Stimulated activated CD4-positive, alpha-beta T cell treated with anti-CD3 and anti-CD28 coated beads, Interleukin-12 subunit alpha, Interleukin-12 subunit beta, amount 100 ng/mL, for 48 hours (primary cell): Measurements from ENCODE around the gene CBLB.

Source experiments
- DNase-seq, 3 donors: peaks; one replicate each; pipeline ENCODE4 v3.0.0-alpha.2; 2020; ENCODE audit warnings: low read depth in 2 of 3, low spot score in 1 of 3

CBLB gene

GRCh38 chr3:105868742-105869530 lies at the start of gene CBLB:
TSS of gene CBLB (minus strand) at chr3:105869012. CDS start at chr3:105867577, 1,435 bp downstream.
- peak; percentile 64 to 78 (median 78) for DNase-seq

- no peak for DNase-seq
Measured at GRCh38 chr3:105916767-105917166, 48.0 kb upstream of the CBLB start.

- DNase-seq: no peak
Measured at GRCh38 chr3:105915524-105915923, 46.7 kb upstream of the CBLB start.

GRCh38 chr3:105913616-105914015 lies 44.8 kb upstream of the CBLB start:
- DNase-seq: no peak

GRCh38 chr3:105912891-105913290 lies 44.1 kb upstream of the CBLB start:
- no peak for DNase-seq

GRCh38 chr3:105911496-105911895 lies 42.7 kb upstream of the CBLB start:
- no peak for DNase-seq

GRCh38 chr3:105907777-105908176 lies 39.0 kb upstream of the CBLB start:
- DNase-seq: no peak

- DNase-seq: no peak
Measured at GRCh38 chr3:105906836-105907235, 38.0 kb upstream of the CBLB start.

GRCh38 chr3:105906345-105906744 lies 37.5 kb upstream of the CBLB start:
- DNase-seq: no peak

GRCh38 chr3:105905328-105905727 lies 36.5 kb upstream of the CBLB start:
- no peak for DNase-seq

GRCh38 chr3:105904678-105905284 lies 36.0 kb upstream of the CBLB start:
- no peak for DNase-seq

GRCh38 chr3:105904251-105904650 lies 35.4 kb upstream of the CBLB start:
- DNase-seq: no peak

- no peak for DNase-seq
Measured at GRCh38 chr3:105899516-105899915, 30.7 kb upstream of the CBLB start.

- no peak for DNase-seq
Measured at GRCh38 chr3:105891101-105891500, 22.3 kb upstream of the CBLB start.

- DNase-seq: no peak
Measured at GRCh38 chr3:105888621-105889579, 20.1 kb upstream of the CBLB start.

GRCh38 chr3:105885256-105885655 lies 16.4 kb upstream of the CBLB start:
- no peak for DNase-seq

- no peak for DNase-seq
Measured at GRCh38 chr3:105883798-105884377, 15.1 kb upstream of the CBLB start.

- no peak for DNase-seq
Measured at GRCh38 chr3:105880681-105881290, 12.0 kb upstream of the CBLB start.

- DNase-seq: no peak
Measured at GRCh38 chr3:105878061-105878460, 9.2 kb upstream of the CBLB start.

GRCh38 chr3:105877336-105877910 lies 8.6 kb upstream of the CBLB start:
- DNase-seq: no peak
